ENCODE measurements around the gene SUN2.

Gene SUN2

GRCh38 chr22:38799265-38800002, 43.6 kb upstream of the SUN2 start:
- Histone ChIP-seq H3K4me2 (ENCODE audit: low read depth, low read length) (no peak overlapping the region), H3K36me3 (replicated peaks; ENCODE audit: insufficient read depth, low read length) (no peaks in the 10 kb centered on the region), H3K9me2 (replicated peaks; ENCODE audit: insufficient read depth, low read length) (no peaks in the 10 kb centered on the region), H3K27ac (ENCODE audit: low read length) (no peak overlapping the region), H3K9ac (ENCODE audit: low read length) (no peak overlapping the region), H3F3A (ENCODE audit: insufficient read depth, low read length) (no peaks in the 10 kb centered on the region), H4K20me1 (ENCODE audit: insufficient read depth, low read length) (no peaks in the 10 kb centered on the region), H2AFZ (ENCODE audit: low read length) (no peak overlapping the region), H3K9me3 (replicated peaks; ENCODE audit: insufficient read depth, low read length) (no peaks in the 10 kb centered on the region), H3K4me1 (ENCODE audit: low read length) (peaks cover 3% of the 10 kb centered on the region; the same call in 1 of the 2 replicates), H3K79me2 (ENCODE audit: low read length) (no peaks in the 10 kb centered on the region), H3K27me3 (replicated peaks; ENCODE audit: insufficient read depth, low read length) (peaks cover 85% of the 10 kb centered on the region), H3K4me3 (ENCODE audit: low read length) (no peak overlapping the region)
- no peak for DNase-seq
- TF ChIP-seq EZH2phosphoT487 (IDR thresholded peaks at IDR 0.05; ENCODE audit: low read length) (no peak), EZH2 (optimal IDR thresholded peaks at IDR 0.05; ENCODE audit: low read depth, low read length) (no peak), CTCF (IDR thresholded peaks at IDR 0.05; ENCODE audit: low read length) (no peak)

- H3K79me2 ChIP-seq (ENCODE audit: low read length) = no peaks in the 10 kb centered on the region
- no peak overlapping the region for H3K4me3 ChIP-seq (ENCODE audit: low read length)
- DNase-seq = no peak
- TF ChIP-seq EZH2phosphoT487 (IDR thresholded peaks at IDR 0.05; ENCODE audit: low read length) (no peak), EZH2 (optimal IDR thresholded peaks at IDR 0.05; ENCODE audit: low read depth, low read length) (no peak), CTCF (IDR thresholded peaks at IDR 0.05; ENCODE audit: low read length) (no peak)
- H3K9me2 ChIP-seq (replicated peaks; ENCODE audit: insufficient read depth, low read length) = no peaks in the 10 kb centered on the region
- H2AFZ ChIP-seq (ENCODE audit: low read length) = no peak overlapping the region
- H3K9ac ChIP-seq (ENCODE audit: low read length) = no peak overlapping the region
- no peak overlapping the region for H3K27ac ChIP-seq (ENCODE audit: low read length)
- no peaks in the 10 kb centered on the region for H3F3A ChIP-seq (ENCODE audit: insufficient read depth, low read length)
- no peaks in the 10 kb centered on the region for H3K9me3 ChIP-seq (replicated peaks; ENCODE audit: insufficient read depth, low read length)
- H3K4me1 ChIP-seq (ENCODE audit: low read length) = peaks cover 5% of the 10 kb centered on the region; the same call in 1 of the 2 replicates
- no peaks in the 10 kb centered on the region for H3K36me3 ChIP-seq (replicated peaks; ENCODE audit: insufficient read depth, low read length)
- peaks cover 75% of the 10 kb centered on the region for H3K27me3 ChIP-seq (replicated peaks; ENCODE audit: insufficient read depth, low read length)
- no peaks in the 10 kb centered on the region for H4K20me1 ChIP-seq (ENCODE audit: insufficient read depth, low read length)
- H3K4me2 ChIP-seq (ENCODE audit: low read depth, low read length) = no peak overlapping the region
Measured at GRCh38 chr22:38798496-38798895, 42.7 kb upstream of the SUN2 start.

- no peak overlapping the region for H3K4me3 ChIP-seq (ENCODE audit: low read length)
- no peaks in the 10 kb centered on the region for H3K9me2 ChIP-seq (replicated peaks; ENCODE audit: insufficient read depth, low read length)
- H3K4me2 ChIP-seq (ENCODE audit: low read depth, low read length) = no peak overlapping the region
- H3K9me3 ChIP-seq (replicated peaks; ENCODE audit: insufficient read depth, low read length) = no peaks in the 10 kb centered on the region
- H3K9ac ChIP-seq (ENCODE audit: low read length) = no peak overlapping the region
- H3K4me1 ChIP-seq (ENCODE audit: low read length) = peaks cover 5% of the 10 kb centered on the region; the same call in 1 of the 2 replicates
- peaks cover 60% of the 10 kb centered on the region for H3K27me3 ChIP-seq (replicated peaks; ENCODE audit: insufficient read depth, low read length)
- H3K79me2 ChIP-seq (ENCODE audit: low read length) = no peaks in the 10 kb centered on the region
- H2AFZ ChIP-seq (ENCODE audit: low read length) = no peak overlapping the region
- H4K20me1 ChIP-seq (ENCODE audit: insufficient read depth, low read length) = no peaks in the 10 kb centered on the region
- no peak for DNase-seq
- H3K36me3 ChIP-seq (replicated peaks; ENCODE audit: insufficient read depth, low read length) = no peaks in the 10 kb centered on the region
- H3F3A ChIP-seq (ENCODE audit: insufficient read depth, low read length) = no peaks in the 10 kb centered on the region
- no peak for TF ChIP-seq CTCF (IDR thresholded peaks at IDR 0.05; ENCODE audit: low read length)
- TF ChIP-seq EZH2 (optimal IDR thresholded peaks at IDR 0.05; ENCODE audit: low read depth, low read length) = no peak
- TF ChIP-seq EZH2phosphoT487 (IDR thresholded peaks at IDR 0.05; ENCODE audit: low read length) = no peak
- H3K27ac ChIP-seq (ENCODE audit: low read length) = no peak overlapping the region
Measured at GRCh38 chr22:38796262-38796957, 40.6 kb upstream of the SUN2 start.

All from MM.1S (cell line).